Measurements from ENCODE around the gene KRTAP29-1.

KRTAP29-1 gene

GRCh38 chr17:41335747-41336146 lies 33.1 kb upstream of the KRTAP29-1 start:
- DNase-seq (no peak), ATAC-seq (replicated peaks) (no peak)
- Mint-ChIP-seq H3K36me3 (ENCODE audit: insufficient read depth) (peaks cover 15% of the 10 kb centered on the region), H3K9me3 (no peaks in the 10 kb centered on the region), H3K27ac (peak overlapping the region; percentile 90 to 93), H3K4me1 (ENCODE audit: low read depth in 2 of 2) (peaks cover 57 to 58% of the 10 kb centered on the region in 2 donors), H3K27me3 (no peaks in the 10 kb centered on the region), H3K4me3 (peak overlapping the region; percentile 71 to 74)

DNA sequence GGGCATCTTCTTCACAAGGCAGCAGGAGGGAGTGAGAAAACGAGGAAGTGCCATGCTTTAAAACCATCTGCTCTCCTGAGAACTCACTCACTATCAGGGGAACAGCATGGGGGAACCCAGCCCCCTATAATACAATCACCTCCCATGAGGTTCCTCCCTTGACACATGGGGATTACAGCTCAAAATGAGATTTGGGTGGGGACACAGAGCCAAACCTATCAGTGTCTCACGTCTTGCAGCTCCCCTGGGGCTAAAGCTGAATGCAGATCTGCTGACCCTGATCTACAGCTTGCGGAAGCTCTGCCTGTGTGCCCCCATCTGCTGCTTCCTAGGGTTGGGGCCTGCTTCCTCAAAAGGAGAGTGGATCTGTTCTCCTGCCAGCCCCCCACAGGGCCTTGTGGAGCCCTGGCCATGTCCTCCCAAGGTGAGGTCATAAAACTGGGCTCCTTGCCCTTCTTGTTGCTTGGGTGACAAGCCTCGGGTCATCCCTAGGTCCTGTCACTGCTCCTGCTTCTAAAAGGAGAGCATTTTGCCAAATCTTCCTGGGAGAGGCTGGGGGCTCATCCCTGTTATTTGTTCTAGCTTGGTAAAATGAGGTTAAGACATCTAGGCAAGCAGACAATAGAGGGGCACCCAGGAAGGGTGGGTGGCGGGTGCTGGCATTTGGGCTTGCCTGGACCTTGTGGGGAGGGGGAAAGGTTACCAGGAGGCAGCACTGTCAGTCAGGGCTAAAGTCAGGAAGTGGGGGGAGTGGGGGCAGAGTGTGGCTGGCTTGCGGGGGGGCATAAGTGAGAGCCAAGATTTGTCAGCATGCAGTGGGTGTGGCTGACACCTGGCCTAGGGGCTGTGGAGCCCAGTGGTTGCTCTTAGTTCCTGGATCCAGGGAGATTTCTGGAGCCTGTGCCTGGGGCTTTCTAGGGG lies 32.0 kb upstream of the KRTAP29-1 start:
- H3K9me3 Mint-ChIP-seq: no peaks in the 10 kb centered on the region
- H3K4me3 Mint-ChIP-seq: peak overlapping the region; percentile 71 to 74
- H3K36me3 Mint-ChIP-seq (ENCODE audit: insufficient read depth): peaks cover 14% of the 10 kb centered on the region
- ATAC-seq (replicated peaks) (no peak), DNase-seq (peak in 2 of 3 experiments; percentile 27 to 28)
- H3K27me3 Mint-ChIP-seq: no peaks in the 10 kb centered on the region
- peak overlapping the region; percentile 90 to 93 for H3K27ac Mint-ChIP-seq
- peaks cover 46 to 47% of the 10 kb centered on the region in 2 donors for H3K4me1 Mint-ChIP-seq (ENCODE audit: low read depth in 2 of 2)

DNA sequence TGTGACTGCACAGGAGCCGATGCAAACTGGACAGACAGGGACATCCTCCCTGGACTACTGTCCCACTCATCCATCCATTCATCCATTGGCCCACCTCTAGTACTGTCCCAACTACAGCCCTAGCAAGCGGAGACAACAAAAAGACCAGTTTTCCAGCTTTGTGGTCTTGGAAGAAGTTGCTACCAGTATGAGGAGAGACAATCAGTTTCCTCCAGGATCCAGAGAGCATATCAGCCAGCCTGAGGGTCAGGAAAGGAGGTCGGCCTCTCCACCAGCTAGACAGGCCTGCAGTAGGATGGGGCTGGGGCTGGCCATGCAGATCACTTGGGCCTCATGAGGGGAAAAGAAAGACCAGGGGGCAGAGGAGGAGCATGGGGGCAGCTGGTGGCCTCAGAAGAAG lies 31.2 kb upstream of the KRTAP29-1 start:
- ATAC-seq (replicated peaks) (no peak), DNase-seq (no peak)
- Mint-ChIP-seq H3K27ac (peak overlapping the region; percentile 31 to 61), H3K4me3 (peak overlapping the region; percentile 5 to 50), H3K9me3 (no peaks in the 10 kb centered on the region), H3K36me3 (ENCODE audit: insufficient read depth) (peaks cover 6% of the 10 kb centered on the region), H3K27me3 (no peaks in the 10 kb centered on the region), H3K4me1 (ENCODE audit: low read depth in 2 of 2) (peaks cover 39% of the 10 kb centered on the region in 2 donors)

DNA sequence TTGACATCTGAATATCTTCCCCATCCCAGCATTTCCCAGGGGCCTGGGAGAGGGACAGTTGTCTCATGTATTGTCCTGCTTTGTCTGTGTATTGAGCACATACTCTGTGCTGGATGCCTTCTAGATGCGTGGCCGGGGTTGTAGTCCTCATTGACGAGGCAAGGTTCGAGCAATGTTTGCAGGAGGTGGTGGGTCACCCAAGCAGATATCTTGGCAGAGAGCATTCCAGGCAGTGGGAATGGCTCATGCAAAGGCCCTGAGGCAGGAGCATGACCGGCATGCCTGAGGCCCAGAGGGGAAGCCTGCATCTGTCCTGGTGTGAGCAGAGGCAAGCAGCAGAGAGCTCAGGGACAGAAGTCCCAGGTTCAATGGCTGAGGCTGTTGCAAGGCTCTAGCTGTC lies 30.4 kb upstream of the KRTAP29-1 start:
- H3K36me3 Mint-ChIP-seq (ENCODE audit: insufficient read depth): no peaks in the 10 kb centered on the region
- no peaks in the 10 kb centered on the region for H3K27me3 Mint-ChIP-seq
- H3K4me1 Mint-ChIP-seq (ENCODE audit: low read depth in 2 of 2): peaks cover 39 to 43% of the 10 kb centered on the region in 2 donors
- no peak for DNase-seq
- peak overlapping the region in 1 of 2 donors; percentile 5 for H3K4me3 Mint-ChIP-seq
- no peaks in the 10 kb centered on the region for H3K9me3 Mint-ChIP-seq
- H3K27ac Mint-ChIP-seq: peak overlapping the region in 1 of 2 donors; percentile 31
- no peak for ATAC-seq (replicated peaks)

GRCh38 chr17:41332239-41332638 lies 29.6 kb upstream of the KRTAP29-1 start:
- Mint-ChIP-seq H3K27ac (peak overlapping the region; percentile 31 to 42), H3K4me3 (no peak overlapping the region)

DNA sequence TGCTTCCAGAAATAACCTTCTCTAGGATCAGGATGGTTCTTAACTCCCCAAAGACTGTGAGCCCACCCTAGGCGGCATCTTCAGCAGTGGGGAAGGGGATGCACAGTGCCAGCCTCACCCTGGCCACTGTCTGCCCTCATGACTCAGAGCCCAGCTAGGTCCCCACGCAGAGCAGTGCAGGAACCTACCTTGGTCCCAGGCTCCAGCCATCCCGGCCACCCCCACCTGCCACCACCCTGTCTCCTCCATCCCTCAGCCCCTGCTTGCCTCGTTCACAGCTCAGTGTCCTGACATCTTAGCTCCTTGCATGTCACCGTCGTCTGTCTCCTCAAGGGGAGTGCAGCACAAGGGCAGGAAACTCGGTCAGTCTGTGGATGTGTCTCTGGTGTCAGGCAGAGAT lies 29.0 kb upstream of the KRTAP29-1 start:
- ATAC-seq (replicated peaks) (no peak), DNase-seq (no peak)
- Mint-ChIP-seq H3K36me3 (ENCODE audit: insufficient read depth) (no peaks in the 10 kb centered on the region), H3K9me3 (no peaks in the 10 kb centered on the region), H3K4me1 (ENCODE audit: low read depth in 2 of 2) (peaks cover 39 to 53% of the 10 kb centered on the region in 2 donors), H3K27me3 (no peaks in the 10 kb centered on the region), H3K4me3 (no peak overlapping the region), H3K27ac (no peak overlapping the region)

More at GRCh38 chr17:41332239-41332638, 29.6 kb upstream of the KRTAP29-1 start:
- no peak for DNase-seq
- H3K36me3 Mint-ChIP-seq (ENCODE audit: insufficient read depth): no peaks in the 10 kb centered on the region
- H3K4me1 Mint-ChIP-seq (ENCODE audit: low read depth in 2 of 2): peaks cover 39 to 46% of the 10 kb centered on the region in 2 donors
- no peaks in the 10 kb centered on the region for H3K27me3 Mint-ChIP-seq
- no peaks in the 10 kb centered on the region for H3K9me3 Mint-ChIP-seq
- no peak for ATAC-seq (replicated peaks)

DNA sequence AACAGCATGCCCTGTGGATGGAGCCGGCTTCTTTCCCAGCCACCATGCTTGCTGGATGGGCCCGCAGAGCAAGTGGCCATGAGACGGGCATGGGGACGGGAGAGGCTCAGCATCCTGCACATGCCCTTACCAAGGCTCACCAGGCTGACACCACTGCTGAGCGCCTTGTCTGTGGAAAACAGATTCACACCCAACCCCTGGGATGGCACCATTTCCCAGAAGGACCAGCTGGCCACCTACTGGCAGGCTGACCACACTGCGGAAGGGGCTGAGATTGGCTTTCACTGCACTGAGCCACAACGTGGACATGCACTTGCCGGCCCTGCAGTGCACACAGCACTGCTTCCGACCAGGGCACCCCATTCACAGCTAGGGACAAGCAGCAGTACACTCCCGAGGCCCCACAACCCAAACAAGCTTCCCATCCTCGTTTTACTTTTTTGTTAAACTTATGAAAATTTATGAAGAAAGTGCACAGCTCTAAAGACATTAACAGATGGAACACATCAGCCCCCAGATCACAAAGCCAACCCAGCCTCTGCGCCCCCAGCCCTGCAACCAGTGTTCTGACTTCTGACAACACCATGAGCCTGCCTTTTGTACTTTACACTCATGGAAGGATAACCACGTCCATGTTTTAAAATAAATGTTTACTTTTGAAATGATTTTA lies 26.8 kb upstream of the KRTAP29-1 start:
- Mint-ChIP-seq H3K4me1 (ENCODE audit: low read depth in 2 of 2) (peaks cover 18 to 46% of the 10 kb centered on the region in 2 donors), H3K9me3 (no peaks in the 10 kb centered on the region), H3K4me3 (no peak overlapping the region), H3K27ac (no peak overlapping the region), H3K36me3 (ENCODE audit: insufficient read depth) (no peaks in the 10 kb centered on the region), H3K27me3 (no peaks in the 10 kb centered on the region)
- ATAC-seq (replicated peaks) (no peak), DNase-seq (no peak)

DNA sequence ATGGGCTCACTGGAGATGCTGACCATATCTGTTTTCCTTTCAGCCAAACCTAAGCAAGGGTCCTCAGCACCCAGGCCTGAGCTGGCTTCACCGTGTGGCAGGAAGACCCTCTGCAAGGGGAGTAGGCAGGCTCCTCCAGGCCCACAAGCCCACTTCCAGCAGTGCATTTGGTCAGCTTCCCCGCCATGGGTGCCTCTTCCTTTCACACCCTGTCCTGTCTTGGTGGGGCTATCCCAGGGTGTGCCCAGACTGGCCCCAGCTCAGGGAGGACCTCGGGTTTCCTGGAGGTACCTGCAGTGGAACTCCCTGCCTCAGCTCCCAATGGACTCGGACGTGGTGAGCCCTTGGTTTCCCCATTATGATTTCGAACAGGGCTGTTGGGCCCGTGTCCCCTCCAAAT lies 25.6 kb upstream of the KRTAP29-1 start:
- DNase-seq (no peak), ATAC-seq (replicated peaks) (no peak)
- Mint-ChIP-seq H3K27me3 (no peaks in the 10 kb centered on the region), H3K4me3 (no peak overlapping the region), H3K27ac (peak overlapping the region in 1 of 2 donors; percentile 20), H3K4me1 (ENCODE audit: low read depth in 2 of 2) (peaks cover 15 to 46% of the 10 kb centered on the region in 2 donors), H3K9me3 (no peaks in the 10 kb centered on the region), H3K36me3 (ENCODE audit: insufficient read depth) (no peaks in the 10 kb centered on the region)

DNA sequence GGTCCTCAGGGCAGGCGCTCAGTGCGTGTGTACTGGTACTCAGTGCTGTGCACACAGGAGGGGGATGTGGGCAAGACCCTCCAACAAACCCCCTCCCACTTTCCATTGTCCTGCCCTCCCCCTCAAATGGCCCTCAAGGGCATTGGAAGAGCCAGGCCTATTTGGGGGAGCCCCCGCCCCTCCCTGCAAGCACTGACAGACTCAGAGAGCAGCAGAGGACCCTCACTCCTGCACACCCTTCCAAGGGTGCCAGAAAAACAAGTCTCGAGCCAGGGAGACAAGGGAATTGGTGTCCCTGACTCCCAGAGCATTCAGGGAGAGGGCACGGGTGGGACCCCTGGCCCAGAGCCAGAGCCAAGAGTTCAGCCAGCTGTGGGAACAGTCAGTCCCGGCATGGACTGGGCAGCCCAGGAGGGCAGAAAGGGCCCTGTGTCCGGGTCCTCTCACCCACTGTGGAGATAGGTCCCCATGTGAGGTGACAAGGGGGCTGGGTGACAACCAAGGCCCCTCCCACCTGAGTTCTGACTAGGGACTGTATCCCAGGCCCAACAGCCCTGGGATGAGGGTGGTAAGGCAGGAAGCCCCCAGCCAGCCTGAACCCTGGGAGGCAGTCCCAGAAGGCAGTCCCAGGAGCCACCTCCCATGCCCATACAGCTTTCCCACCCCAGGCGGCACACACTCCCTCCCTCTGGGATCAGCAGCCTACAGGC lies 24.9 kb upstream of the KRTAP29-1 start:
- Mint-ChIP-seq H3K4me1 (ENCODE audit: low read depth in 2 of 2) (peaks cover 13 to 46% of the 10 kb centered on the region in 2 donors), H3K9me3 (no peaks in the 10 kb centered on the region), H3K27me3 (no peaks in the 10 kb centered on the region), H3K36me3 (ENCODE audit: insufficient read depth) (no peaks in the 10 kb centered on the region), H3K27ac (peak overlapping the region; percentile 80 to 86), H3K4me3 (peak overlapping the region in 1 of 2 donors; percentile 54)
- ATAC-seq (replicated peaks) (no peak), DNase-seq (no peak)

DNA sequence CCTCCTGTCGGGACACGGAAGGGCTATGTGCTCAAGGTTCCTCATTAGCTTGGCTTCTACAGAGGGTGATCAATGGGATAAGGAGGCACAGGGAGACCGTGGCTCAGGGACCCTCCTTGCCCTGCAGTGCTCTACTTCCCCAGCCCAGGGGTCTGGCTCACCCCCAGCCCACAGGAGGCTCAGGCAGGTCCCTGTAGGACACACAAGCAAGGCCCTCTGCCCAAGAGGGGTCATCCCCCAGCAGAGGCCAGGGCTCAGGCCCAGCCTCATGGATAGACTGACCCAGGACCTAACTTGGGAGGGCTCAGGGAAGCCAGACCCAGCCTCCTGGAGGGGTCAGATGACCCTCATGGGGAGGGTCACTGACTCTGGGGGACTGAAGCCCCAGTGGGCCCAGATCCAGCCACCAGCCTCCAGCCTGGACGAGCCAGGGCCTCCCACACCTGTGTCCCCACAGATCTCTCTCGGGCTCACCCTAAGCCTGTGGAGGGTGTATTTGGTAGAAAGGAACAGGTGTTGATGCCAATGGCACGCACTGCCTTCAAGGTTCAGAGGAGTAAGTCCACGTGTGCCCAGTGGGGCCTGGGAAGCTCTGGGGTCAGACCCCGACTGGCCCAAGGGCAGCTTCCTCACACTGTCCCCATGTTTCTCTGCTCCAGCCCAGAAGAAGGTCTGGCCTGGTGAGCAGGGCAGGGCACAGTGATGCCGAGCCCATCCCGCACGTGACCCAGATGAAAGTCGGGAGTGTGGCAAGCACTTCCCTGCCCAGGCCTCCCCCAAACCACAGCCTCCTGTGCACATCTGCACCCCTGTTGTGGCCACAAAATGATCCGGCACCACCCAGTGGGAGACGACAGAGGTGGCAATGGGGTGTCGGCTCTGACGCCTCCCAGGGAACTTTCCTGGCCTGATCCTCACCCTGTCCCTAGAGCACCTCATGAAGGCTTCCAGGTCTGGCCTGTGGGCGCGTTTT lies 23.8 kb upstream of the KRTAP29-1 start:
- peak overlapping the region in 1 of 2 donors; percentile 54 for H3K4me3 Mint-ChIP-seq
- peak in 2 of 3 experiments; percentile 39 to 43 for DNase-seq
- H3K4me1 Mint-ChIP-seq (ENCODE audit: low read depth in 2 of 2): peaks cover 13 to 44% of the 10 kb centered on the region in 2 donors
- H3K36me3 Mint-ChIP-seq (ENCODE audit: insufficient read depth): peaks cover 4% of the 10 kb centered on the region
- no peaks in the 10 kb centered on the region for H3K9me3 Mint-ChIP-seq
- H3K27ac Mint-ChIP-seq: peak overlapping the region; percentile 80 to 86
- ATAC-seq (replicated peaks): peak; percentile 87
- no peaks in the 10 kb centered on the region for H3K27me3 Mint-ChIP-seq

- no peak for ATAC-seq (replicated peaks)
- DNase-seq: no peak
- peaks cover 4% of the 10 kb centered on the region for H3K36me3 Mint-ChIP-seq (ENCODE audit: insufficient read depth)
- peak overlapping the region; percentile 6 to 80 for H3K27ac Mint-ChIP-seq
- H3K9me3 Mint-ChIP-seq: no peaks in the 10 kb centered on the region
- peaks cover 13 to 44% of the 10 kb centered on the region in 2 donors for H3K4me1 Mint-ChIP-seq (ENCODE audit: low read depth in 2 of 2)
- H3K4me3 Mint-ChIP-seq: peak overlapping the region in 1 of 2 donors; percentile 8
- H3K27me3 Mint-ChIP-seq: no peaks in the 10 kb centered on the region
Measured at GRCh38 chr17:41325611-41326010, 23.0 kb upstream of the KRTAP29-1 start.

DNA sequence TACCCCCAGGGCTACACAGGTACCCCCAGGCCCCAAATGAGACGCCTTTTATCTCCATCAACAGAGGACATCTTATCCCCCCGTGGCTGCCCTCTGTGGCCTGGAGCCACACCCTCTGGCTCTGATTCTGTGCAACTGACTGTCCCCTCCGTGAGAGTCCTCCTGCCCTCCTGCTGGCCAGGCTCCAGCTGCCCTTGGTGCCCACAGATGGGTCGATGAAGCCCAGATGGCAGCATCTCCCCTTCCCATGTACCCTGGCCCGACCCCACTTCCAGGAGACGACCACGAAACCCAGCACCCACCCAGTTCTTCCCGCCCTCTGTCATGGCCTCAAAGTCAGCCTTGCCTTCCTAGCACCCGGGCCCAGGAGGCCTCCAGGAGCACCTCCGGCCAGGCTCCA lies 22.5 kb upstream of the KRTAP29-1 start:
- ATAC-seq (replicated peaks) (no peak), DNase-seq (no peak)
- peaks cover 13 to 44% of the 10 kb centered on the region in 2 donors for H3K4me1 Mint-ChIP-seq (ENCODE audit: low read depth in 2 of 2)
- peaks cover 4% of the 10 kb centered on the region for H3K36me3 Mint-ChIP-seq (ENCODE audit: insufficient read depth)
- H3K9me3 Mint-ChIP-seq: no peaks in the 10 kb centered on the region
- no peaks in the 10 kb centered on the region for H3K27me3 Mint-ChIP-seq
- H3K4me3 Mint-ChIP-seq: no peak overlapping the region
- peak overlapping the region; percentile 81 to 84 for H3K27ac Mint-ChIP-seq
